ENCODE results near the gene CFAP299.
"Not testable (repeated sequence)": the region's sequence is repeated elsewhere in the genome, so short reads cannot be mapped to it uniquely, and the experiment has no call there.

Gene CFAP299

GRCh38 chr4:80614319-80614718 lies 278.8 kb downstream of the CFAP299 start:
- DNase-seq = no peak

GRCh38 chr4:80615099-80615498 lies 279.6 kb downstream of the CFAP299 start:
- no peak for DNase-seq

GRCh38 chr4:80619070-80619674 lies 283.6 kb downstream of the CFAP299 start:
- DNase-seq = no peak

GRCh38 chr4:80631861-80632260 lies 296.3 kb downstream of the CFAP299 start:
- DNase-seq = no peak

- DNase-seq = no peak
Measured at GRCh38 chr4:80637190-80637589, 301.7 kb downstream of the CFAP299 start.

GRCh38 chr4:80646061-80646460 lies 310.5 kb downstream of the CFAP299 start:
- DNase-seq = no peak

- no peak for DNase-seq
Measured at GRCh38 chr4:80655662-80656061, 320.1 kb downstream of the CFAP299 start.

- DNase-seq = not testable (repeated sequence)
Measured at GRCh38 chr4:80670118-80670517, 334.6 kb downstream of the CFAP299 start.

GRCh38 chr4:80678413-80678812 lies 342.9 kb downstream of the CFAP299 start:
- no peak for DNase-seq

GRCh38 chr4:80680934-80681333 lies 345.4 kb downstream of the CFAP299 start:
- no peak for DNase-seq

- no peak for DNase-seq
Measured at GRCh38 chr4:80685214-80685613, 349.7 kb downstream of the CFAP299 start.

- not testable (repeated sequence) for DNase-seq
Measured at GRCh38 chr4:80687736-80688135, 352.2 kb downstream of the CFAP299 start.

- no peak for DNase-seq
Measured at GRCh38 chr4:80694171-80694570, 358.6 kb downstream of the CFAP299 start.

- DNase-seq = no peak
Measured at GRCh38 chr4:80705311-80705710, 369.8 kb downstream of the CFAP299 start.

GRCh38 chr4:80709082-80709869 lies 373.7 kb downstream of the CFAP299 start:
- DNase-seq = no peak

- no peak for DNase-seq
Measured at GRCh38 chr4:80710748-80711451, 375.4 kb downstream of the CFAP299 start.

GRCh38 chr4:80711956-80712355 lies 376.4 kb downstream of the CFAP299 start:
- DNase-seq = no peak

GRCh38 chr4:80713409-80713808 lies 377.9 kb downstream of the CFAP299 start:
- DNase-seq = no peak

- DNase-seq = no peak
Measured at GRCh38 chr4:80717204-80717603, 381.7 kb downstream of the CFAP299 start.

GRCh38 chr4:80726471-80726870 lies 390.9 kb downstream of the CFAP299 start:
- no peak for DNase-seq

- DNase-seq = no peak
Measured at GRCh38 chr4:80730158-80730557, 394.6 kb downstream of the CFAP299 start.

- no peak for DNase-seq
Measured at GRCh38 chr4:80731436-80731835, 395.9 kb downstream of the CFAP299 start.

GRCh38 chr4:80732010-80732409 lies 396.5 kb downstream of the CFAP299 start:
- no peak for DNase-seq

GRCh38 chr4:80740375-80740774 lies 404.8 kb downstream of the CFAP299 start:
- no peak for DNase-seq
